GM19240 (cell line): Measurements from ENCODE around the gene TMSB10.
A peak's percentile ranks its signal among the peaks of the same experiment; 100 is the strongest.

Experiments
- DNase-seq: peaks from one replicate; pipeline ENCODE4 v3.0.0; 2011; ENCODE audit warnings: low spot score; ENCODE audit not compliant: insufficient read length

The TMSB10 gene

DNA sequence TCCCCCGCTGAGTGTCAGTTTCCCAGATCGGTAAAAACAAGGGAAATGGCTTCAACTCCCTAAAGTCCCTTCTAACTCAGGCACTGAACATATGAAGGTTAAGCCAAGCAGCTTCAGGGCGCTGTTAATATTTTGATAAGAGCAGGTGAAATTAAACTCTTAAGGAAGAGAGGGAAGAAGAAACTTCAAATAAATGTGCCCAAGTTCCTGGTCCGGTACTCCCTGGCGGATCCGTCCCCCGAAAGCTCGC, 25.1 kb upstream of the TMSB10 start:
- no peak for DNase-seq

GRCh38 chr2:84880645-84881521, 24.6 kb upstream of the TMSB10 start, which contains the start of gene TRABD2A:
TRABD2A (minus strand) TSS chr2:84881084; CDS start chr2:84881039, 45 bp downstream.
- DNase-seq = no peak

DNA sequence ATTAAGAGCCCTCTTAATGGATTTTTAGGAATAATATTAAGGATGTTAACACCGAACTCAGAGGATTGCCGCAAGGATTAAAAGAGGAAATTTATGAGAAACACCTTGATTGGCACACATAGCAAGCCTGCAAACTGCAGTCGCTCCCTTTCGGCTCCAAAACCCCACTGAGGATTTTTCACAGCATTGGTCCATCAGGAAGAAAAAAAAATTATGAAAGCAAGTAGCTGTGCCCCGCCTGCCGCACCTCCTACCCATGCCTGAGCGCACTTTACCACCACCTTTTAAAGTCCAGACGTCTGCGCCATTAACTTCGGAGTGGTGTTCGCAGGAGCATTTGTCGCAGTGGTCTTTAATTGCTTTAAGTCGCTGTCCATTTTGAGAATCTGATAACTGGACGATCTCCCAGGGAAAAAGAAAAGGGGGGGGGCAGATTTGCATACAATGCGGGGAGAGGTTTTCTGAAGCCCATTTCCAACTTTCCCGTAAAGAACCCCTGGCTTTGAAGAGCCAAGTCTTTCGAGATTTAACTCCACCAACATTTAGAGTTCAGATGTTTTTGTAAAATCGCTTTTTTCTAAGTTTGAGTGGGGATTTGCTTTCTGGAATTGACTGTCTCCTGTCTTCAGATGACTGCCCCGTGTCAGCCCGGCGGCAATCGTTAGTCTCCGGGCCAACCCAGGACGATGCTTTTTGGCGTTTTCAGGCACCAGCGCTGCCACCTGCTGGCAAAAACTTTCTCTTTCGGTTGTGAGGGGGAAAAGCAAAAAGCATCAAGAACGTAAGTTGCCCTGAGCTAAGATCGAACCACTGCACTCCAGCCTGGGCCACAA, 23.7 kb upstream of the TMSB10 start:
- peak; percentile 65 for DNase-seq

- no peak for DNase-seq
These were observed 23.1 kb upstream of the TMSB10 start for GRCh38 chr2:84882414-84882738.

DNA sequence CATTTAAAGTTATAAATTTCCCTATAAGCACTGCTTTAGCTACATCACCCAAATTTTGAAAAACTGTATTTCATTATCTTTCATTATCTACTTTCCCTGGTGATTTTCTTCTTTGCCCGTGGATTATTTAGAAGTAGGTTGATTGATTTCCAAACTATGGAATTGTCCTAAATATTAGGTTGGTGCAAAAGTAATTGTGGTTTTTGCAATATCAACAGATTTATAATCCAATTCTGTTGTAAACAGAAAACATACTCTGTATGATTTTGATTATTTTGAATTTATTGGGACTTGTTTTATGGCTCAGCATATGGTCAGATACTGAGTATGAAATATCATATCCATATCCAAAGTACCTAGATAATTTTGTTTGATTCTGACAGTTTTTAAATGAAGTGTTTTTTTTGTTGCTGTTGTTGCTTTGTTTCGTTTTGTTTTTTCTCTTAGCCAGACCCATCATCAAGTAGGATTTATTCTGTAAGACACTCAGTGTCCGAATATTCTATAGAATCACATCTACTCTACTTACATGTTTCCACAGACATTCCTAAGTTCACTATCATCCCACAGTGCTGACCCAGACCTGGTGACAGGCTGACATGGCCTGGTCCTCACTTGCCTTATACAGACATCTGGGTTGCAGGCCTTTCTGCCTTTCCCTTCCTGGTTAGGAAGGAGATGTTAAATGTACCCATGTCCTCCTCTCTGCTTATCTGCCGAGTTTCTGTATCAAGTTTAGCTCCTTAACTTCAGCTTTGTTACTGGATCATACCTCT, 22.5 kb upstream of the TMSB10 start:
- no peak for DNase-seq

GRCh38 chr2:84884449-84884848, 21.0 kb upstream of the TMSB10 start:
- no peak for DNase-seq

DNA sequence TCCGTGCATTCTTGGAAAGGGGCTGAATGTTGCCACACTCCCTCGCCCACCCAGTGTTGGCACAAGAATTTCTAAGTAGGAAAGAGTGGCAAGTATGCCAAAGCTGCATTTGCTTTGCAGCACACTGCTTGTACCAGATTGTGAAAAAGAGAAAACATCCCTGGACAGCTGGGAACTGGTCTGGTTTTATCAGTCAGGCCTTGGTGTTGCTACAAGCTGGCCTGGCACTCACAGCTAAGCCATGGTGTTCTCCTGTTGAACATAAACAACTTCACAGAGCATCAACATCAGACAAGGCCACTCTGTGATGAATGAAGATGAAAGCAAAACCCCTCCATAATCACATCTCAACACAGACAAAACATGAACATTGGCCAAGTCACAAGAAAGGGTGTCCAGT, 20.3 kb upstream of the TMSB10 start:
- no peak for DNase-seq

- DNase-seq = no peak
These were observed 18.7 kb upstream of the TMSB10 start for GRCh38 chr2:84886791-84887190.

DNA sequence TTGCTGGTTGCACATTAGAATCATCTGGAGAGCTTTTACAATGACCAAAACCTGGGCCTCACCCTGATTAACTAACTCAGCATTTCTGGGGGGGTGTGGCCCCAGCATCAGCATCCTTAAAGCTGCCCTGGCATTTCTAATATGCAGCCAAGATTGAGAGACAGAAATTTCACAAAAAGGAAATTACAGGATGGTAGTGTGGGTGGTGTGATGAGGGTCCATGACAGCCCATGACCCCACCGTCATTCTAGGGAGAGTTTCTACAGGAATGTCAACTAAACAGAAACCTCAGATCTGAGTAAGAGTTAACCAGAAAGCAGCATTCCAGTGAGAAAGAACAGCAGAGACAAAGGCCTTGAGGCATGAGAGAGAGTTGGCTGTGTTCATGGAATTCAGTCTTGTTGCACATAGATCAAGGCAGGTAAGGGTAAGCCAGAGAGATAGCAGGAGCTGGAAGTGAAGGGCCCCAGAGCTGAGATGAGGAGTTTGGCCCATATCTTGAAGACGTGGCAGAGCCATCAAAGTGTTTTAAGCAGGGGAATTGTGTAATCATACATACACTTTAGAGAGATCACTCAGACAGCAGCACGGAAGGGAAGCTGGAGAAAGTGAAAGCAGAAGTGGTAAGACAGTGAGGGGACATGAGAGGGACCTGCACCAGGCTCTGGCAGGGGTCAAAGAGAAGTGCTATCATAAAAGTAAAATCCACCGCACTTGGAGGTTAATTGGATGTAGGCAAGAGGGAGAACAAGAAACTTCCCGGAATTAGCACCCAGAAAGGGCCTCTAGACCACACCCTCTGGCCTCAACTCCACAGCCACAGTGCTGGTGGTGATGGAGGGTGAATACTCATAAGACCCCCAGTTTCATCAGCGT, 16.8 kb upstream of the TMSB10 start:
- no peak for DNase-seq

- DNase-seq = no peak
These were observed 16.1 kb upstream of the TMSB10 start for GRCh38 chr2:84889332-84889731.

GRCh38 chr2:84891355-84892010, 14.0 kb upstream of the TMSB10 start:
- DNase-seq = no peak

DNA sequence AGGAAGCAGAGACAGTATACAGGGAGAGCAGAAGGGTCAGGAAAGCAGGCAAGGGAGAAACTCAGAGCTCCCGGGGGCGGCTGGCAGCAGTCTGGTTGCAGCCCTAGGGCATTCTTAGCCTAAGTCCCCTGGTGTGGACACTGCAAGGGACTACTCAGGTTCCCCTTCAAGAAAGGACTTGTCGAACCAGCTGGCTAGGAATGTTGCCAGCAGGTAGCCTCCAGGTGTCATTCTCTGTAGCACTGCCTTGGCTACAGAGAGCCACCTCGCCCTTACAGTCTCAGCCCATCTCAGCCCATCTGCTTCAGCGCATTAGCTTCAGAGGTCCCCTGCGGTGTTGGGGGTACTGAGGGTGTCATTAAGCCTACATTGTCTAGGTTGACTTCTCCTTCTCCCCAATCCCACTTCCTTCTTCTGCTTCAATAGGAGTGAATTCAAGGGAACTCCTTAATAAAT, 11.3 kb upstream of the TMSB10 start:
- no peak for DNase-seq

DNA sequence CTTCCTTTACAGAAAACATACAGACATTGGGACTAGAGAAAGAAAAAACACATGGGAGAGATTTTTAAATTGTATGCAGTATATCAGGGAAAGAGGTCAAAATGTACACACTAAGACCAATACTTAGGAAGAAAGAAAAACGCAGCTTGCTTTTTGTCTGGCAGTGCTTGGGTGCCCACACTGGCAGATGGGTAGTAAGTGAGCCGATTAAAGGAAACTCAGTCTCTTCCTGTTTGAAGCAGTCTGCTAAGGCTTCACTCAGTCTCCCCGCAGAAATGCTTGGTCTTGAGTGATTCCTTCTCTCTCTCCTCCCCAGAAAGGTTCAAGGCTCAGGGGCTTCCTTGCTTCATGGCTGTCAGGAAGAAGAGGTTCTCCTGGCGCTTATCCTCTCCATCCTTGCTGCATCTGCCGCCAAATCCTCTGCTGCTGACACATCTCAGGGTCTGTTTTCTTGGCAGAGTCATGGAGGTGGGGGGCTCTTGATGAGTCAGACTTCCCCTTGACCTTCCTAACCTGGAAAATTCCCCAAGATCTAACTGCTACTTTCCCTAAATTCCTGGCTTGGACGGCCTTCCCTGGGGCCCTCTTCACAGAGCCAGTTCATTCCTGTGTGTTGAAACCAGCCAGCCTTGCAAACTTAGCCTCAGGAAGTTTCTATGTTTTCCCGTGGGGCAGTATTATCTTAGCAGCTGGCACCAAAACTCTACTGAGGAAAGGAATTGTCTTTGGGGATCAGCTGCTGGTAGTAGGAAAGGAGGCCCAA, 10.5 kb upstream of the TMSB10 start:
- no peak for DNase-seq

- no peak for DNase-seq
These were observed 8.9 kb upstream of the TMSB10 start for GRCh38 chr2:84896567-84896966.

DNA sequence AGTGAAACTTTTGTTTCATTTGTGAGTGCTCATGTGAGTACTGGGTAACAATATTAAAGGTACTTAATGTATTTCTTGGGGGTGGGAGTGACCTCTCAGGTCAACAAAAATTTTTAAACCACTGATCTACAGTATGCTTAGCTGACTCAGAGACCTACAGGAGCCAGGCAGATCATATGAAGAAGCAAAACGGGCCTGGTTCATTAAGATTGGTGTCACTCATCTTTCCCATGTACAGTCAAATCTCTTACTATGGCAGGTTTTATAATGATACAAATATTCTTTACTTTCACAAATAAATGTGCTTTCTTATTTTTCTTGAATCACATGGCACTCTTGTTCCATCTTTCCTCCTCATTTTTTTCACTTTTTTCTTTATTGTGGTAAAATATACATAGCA, 7.7 kb upstream of the TMSB10 start:
- no peak for DNase-seq

- no peak for DNase-seq
These were observed 5.9 kb upstream of the TMSB10 start for GRCh38 chr2:84899304-84900204.

- no peak for DNase-seq
These were observed 4.5 kb upstream of the TMSB10 start for GRCh38 chr2:84900971-84901370.

DNA sequence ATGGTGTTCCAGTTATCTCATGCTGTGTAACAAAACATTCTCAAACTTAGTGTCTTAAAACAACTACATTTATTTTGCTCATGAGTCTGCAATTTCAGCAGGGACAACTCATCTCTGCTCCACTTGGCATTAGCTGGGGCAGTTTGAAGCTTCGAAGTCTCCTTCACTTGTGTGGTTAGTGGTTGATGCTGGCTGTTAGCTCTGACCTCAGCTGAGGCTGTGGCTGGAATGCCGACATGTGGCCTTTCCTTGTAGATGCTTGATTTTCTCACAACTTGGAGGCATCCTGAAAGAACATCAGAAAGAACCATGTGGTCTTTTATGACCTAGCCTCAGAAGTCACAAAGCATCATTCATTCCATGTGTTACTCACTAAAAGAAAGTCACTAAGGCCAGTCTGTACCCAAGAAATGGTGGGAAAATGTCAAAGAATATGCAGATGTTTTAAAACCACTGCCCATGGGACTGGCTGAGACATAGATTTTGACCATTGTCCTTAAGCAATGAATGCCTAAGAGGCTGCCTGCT, 3.8 kb upstream of the TMSB10 start:
- no peak for DNase-seq
